A549 treated with Mapracorat at 1 μM for 4 hours (cell line): ENCODE data around the gene OR1K1. TPM values are rescaled to one million over a fixed set of nuclear protein-coding genes. Genes with fewer than 3 reads are reported as not detected.

Source experiments
- total RNA-seq: library from RNA; stranded (reverse); fragments of 200-300 nt; extraction: Qiagen RNA extraction; gene quantifications from 5 replicates; pipeline ENCODE4 v1.2.3, GENCODE V29; 2022

Gene OR1K1, protein sequence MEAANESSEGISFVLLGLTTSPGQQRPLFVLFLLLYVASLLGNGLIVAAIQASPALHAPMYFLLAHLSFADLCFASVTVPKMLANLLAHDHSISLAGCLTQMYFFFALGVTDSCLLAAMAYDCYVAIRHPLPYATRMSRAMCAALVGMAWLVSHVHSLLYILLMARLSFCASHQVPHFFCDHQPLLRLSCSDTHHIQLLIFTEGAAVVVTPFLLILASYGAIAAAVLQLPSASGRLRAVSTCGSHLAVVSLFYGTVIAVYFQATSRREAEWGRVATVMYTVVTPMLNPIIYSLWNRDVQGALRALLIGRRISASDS
- not detected in 5 replicates for total RNA-seq

DNA sequence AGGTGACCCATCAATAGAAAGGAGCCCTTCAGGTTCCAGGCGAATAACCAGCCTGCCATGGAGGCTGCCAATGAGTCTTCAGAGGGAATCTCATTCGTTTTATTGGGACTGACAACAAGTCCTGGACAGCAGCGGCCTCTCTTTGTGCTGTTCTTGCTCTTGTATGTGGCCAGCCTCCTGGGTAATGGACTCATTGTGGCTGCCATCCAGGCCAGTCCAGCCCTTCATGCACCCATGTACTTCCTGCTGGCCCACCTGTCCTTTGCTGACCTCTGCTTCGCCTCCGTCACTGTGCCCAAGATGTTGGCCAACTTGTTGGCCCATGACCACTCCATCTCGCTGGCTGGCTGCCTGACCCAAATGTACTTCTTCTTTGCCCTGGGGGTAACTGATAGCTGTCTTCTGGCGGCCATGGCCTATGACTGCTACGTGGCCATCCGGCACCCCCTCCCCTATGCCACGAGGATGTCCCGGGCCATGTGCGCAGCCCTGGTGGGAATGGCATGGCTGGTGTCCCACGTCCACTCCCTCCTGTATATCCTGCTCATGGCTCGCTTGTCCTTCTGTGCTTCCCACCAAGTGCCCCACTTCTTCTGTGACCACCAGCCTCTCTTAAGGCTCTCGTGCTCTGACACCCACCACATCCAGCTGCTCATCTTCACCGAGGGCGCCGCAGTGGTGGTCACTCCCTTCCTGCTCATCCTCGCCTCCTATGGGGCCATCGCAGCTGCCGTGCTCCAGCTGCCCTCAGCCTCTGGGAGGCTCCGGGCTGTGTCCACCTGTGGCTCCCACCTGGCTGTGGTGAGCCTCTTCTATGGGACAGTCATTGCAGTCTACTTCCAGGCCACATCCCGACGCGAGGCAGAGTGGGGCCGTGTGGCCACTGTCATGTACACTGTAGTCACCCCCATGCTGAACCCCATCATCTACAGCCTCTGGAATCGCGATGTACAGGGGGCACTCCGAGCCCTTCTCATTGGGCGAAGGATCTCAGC is at the start of gene OR1K1:
Gene OR1K1 (plus strand): TSS at position 58 of the 995 bp plus-strand sequence. CDS start 0 bp downstream, at position 58.

DNA sequence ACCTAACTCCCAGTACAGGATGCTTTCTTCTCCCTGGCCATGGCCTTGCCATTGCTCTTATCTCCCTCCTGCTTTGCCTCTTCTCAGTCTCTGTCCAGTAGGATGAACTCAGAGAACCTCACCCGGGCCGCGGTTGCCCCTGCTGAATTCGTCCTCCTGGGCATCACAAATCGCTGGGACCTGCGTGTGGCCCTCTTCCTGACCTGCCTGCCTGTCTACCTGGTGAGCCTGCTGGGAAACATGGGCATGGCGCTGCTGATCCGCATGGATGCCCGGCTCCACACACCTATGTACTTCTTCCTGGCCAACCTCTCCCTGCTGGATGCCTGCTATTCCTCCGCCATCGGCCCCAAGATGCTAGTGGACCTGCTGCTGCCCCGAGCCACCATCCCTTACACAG is 11.1 kb upstream of the OR1K1 start, which contains the start of gene OR5C1:
Gene OR5C1 (plus strand): TSS at position 103 of the 400 bp plus-strand sequence. CDS start 0 bp downstream, at position 103.

Other genes with a start within 250 kb of the OR1K1 start
- gene OR1N2, start 247.0 kb upstream of the OR1K1 start, total RNA-seq, result not detected in 5 replicates
- not detected in 5 replicates for gene OR1L8, start 216.7 kb upstream of the OR1K1 start, total RNA-seq
- not detected in 5 replicates for gene OR1Q1, start 185.4 kb upstream of the OR1K1 start, total RNA-seq
- not detected in 5 replicates for gene OR1B1, start 142.5 kb upstream of the OR1K1 start, total RNA-seq
- gene OR1L1, start 138.4 kb upstream of the OR1K1 start, total RNA-seq, result not detected in 5 replicates
- not detected in 5 replicates for gene OR1L3, start 125.0 kb upstream of the OR1K1 start, total RNA-seq
- gene OR1L4, start 76.1 kb upstream of the OR1K1 start, total RNA-seq, result not detected in 5 replicates
- gene OR1L6, start 57.8 kb upstream of the OR1K1 start, total RNA-seq, result not detected in 5 replicates
- not detected in 5 replicates for gene OR5C1, start 11.2 kb upstream of the OR1K1 start, total RNA-seq
- 13.9 to 19.4 TPM (median 15.3 TPM) in 5 replicates for gene PDCL, start 28.5 kb downstream of the OR1K1 start, total RNA-seq
- 15.9 to 26.4 TPM (median 20.1 TPM) in 5 replicates for gene RC3H2, start 105.2 kb downstream of the OR1K1 start, total RNA-seq
- gene ZBTB6, start 113.2 kb downstream of the OR1K1 start, total RNA-seq, result 4.8 to 5.4 TPM (median 5.0 TPM) in 5 replicates
- 1.4 to 2.3 TPM (median 1.9 TPM) in 5 replicates for gene ZBTB26, start 131.4 kb downstream of the OR1K1 start, total RNA-seq
- gene RABGAP1, start 140.9 kb downstream of the OR1K1 start, total RNA-seq, result 12.1 to 14.5 TPM (median 13.7 TPM) in 5 replicates
- not detected in 5 replicates for gene GPR21, start 233.5 kb downstream of the OR1K1 start, total RNA-seq